Hematopoietic multipotent progenitor cell treated with erythropoietin and hydrocortisone succinate and interleukin-3 and kit ligand, for 8 days (in vitro differentiated cells): ENCODE data around the gene EPHB2.

ENCODE experiments used
- DNase-seq: peaks from one replicate; pipeline ENCODE4 v3.0.0-alpha.2; 2015

Gene EPHB2

DNA sequence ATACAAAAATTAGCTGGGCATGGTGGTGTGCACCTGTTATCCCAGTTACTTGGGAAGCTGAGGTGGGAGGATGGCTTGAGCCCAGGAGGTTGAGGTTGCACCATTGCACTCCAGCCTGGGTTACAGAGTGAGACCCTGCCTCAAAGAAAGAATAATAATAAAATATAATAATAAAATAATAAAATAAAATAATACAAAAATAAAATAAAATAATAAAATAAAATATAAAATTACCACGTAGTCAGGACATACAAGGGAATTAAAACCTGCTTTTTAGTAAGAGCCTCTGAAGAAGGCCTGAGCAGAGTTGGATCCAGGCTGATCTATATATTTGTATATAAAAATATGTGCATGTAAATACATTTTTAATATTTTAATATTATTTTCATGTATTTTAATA is 41.7 kb downstream of the EPHB2 start:
- DNase-seq = no peak

DNA sequence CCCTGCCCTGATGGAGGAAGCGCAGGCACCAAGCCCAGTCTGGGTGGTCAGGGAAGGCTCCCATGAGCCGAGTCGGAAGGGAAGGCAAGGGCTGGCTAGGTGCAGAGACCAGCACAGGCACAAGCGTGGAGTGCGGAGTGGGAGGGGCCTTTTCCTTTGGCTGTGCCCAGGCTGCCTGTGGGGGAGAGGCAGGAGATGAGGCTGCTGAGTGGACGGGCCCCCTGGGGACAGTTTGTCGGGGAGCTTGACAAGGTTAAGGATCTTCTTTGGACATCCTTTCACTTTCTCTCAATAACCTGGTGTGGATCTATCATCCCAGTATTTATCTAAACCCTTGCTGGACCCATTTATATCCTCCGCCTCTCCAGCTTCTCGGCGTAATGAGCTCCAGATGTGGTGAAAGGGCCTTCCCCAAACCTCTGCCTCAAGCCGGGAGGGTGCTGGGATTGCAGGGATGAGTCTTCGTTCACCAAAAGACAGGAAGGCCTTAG is 42.9 kb downstream of the EPHB2 start:
- DNase-seq = no peak

DNA sequence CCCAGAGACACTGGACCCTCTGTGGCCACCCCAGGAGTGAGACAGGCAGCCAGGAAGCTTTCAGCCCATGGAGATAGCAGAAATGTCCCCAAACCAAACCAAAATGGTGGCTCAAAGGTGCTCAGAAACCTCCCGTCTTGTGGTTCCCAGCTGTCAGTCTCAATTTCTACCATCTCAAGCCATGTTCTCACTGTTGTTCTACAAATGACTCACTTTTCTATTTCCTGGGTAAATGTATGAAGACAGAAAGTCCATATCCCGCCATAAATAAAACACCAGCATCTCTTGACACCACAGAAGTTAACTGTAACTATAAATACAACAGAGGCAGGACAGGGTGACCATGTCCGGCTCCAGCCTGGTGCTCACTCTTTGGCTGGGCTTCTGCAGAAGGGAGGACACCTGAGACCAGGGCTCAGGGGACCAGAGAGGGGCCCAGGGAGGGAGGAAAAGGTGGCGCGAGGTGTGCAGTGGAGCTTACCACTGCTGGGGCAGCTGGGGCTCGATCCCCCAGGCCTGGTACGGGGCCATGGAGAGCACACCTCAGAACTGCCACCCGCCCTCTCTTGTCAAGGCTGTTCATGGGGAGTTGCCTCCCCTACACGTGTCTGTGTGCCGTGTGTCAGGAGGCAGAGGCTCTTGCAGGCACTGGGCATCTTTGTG is 43.6 kb downstream of the EPHB2 start:
- DNase-seq = no peak

DNA sequence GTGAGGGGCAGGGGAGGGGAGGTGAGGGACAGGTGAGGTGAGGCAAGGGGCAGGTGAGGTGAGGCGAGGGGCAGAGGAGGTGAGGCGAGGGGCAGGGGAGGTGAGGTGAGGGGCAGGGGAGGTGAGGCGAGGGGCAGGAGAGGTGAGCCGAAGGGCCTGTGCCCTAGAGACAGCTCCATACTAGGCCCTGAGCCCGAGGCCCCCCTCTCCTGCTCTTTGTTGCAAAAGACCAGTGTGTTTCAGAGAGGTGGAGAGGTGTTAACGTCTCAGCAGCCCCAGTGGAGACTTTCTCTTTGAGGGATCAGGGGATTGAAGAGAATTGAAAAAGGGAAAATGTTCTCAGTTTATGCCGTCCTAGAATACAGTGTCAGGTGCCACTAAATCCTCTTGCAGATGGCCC is 44.2 kb downstream of the EPHB2 start:
- DNase-seq = no peak

DNA sequence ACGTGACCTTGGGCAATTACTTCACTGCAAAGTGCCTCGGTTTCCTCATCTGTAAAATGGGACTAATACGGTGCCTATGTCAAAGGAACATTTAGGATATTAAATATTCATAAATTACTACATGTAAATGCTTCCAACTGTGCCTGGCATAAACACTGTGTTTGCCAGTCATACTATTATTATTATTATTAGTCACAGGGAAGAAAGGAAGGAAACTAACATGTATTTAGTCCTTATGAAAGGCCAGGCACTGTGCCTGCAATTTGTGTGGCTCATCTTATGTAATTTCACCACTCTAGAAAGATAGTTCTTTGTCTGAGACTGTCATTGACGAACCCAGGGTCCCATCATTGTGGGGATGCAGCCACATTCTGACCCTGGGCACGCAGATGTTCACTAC is 45.0 kb downstream of the EPHB2 start:
- DNase-seq = no peak

DNA sequence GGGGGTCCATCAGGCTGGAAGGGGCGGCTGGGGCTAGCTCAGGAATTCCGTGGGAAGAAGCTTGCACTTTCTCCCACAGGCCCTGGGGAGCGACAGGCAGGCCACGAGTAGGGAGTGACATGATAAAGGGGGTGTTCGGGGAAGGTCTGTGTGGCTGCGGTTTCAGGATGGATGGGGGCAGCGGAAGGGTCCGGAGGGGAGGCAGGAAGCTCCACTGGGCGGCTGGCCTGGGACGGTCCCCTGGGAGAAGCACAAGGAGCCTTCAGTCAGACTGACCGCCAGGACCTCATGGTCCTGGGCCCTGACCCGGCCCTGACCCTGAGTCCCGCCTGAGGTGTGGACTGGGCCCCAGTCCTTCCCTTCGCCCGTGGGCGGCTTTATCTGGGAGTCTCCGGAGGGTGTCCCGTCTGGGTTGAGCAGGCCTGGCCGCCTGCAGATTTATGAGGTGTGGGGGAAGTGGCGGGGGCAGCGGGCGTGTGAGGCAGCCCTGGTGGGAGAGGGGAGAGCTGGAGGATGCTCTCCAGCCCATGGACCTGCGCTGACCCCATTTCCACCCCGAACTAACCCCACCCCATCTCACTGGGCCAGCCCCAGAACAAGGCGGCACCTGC is 45.6 kb downstream of the EPHB2 start:
- DNase-seq = no peak

DNA sequence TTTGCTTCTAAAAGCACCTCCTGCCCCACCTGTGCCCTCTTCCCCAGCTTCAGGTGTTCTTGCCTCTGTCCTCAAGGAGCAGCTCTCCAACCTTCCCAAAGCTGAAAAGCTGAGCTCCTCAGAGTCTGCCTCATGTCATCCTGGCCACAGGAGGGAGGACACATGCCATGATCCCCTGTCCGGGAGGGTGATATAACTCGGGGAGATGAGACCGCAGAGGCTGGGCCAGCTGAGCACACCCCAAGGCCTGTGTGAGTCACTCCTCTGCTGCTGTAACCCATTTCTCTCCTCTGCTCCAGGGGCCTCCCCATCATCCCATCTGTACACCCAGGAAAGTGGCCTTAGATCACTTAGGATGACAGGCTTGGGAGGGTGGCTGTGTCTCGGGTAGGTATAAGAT is 49.8 kb downstream of the EPHB2 start:
- no peak for DNase-seq

DNA sequence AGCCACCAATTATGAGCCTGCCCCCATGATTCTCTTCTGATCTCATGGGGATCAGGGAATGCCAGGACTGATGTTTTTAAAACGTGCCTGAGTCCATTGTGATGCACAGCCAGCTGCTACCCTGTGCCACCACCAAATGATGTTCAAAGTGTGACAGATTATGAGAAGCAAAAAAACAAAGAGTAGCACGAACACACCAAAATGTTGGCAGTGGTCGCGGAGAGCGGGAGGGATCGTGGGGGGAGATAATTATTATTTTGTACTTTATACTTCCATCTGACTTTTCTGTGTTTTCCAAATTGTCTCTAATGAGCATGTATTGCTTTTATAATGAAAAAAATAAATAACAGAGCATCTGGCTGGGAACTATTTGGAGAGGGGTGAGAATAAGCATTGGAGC is 50.5 kb downstream of the EPHB2 start:
- no peak for DNase-seq

DNA sequence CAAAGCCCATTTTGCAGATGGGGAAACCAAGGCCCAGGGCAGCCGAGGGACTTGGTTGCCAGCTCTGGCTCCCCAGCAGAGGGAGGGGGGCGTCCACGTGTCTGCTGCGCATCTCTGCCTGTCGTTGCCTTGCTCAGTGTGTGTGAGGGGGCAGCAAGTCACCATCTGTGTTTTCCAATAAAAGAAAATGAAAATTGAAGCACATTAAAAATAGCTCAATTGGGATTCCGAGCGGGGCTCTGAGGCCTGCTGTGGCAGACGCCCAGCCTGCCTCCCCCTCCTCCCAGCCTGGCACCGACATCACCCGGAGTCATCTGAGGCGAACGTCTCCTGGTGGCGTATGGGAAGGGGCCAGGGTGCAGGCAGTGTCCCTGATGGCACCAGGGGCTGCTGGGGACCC is 51.2 kb downstream of the EPHB2 start:
- no peak for DNase-seq

DNA sequence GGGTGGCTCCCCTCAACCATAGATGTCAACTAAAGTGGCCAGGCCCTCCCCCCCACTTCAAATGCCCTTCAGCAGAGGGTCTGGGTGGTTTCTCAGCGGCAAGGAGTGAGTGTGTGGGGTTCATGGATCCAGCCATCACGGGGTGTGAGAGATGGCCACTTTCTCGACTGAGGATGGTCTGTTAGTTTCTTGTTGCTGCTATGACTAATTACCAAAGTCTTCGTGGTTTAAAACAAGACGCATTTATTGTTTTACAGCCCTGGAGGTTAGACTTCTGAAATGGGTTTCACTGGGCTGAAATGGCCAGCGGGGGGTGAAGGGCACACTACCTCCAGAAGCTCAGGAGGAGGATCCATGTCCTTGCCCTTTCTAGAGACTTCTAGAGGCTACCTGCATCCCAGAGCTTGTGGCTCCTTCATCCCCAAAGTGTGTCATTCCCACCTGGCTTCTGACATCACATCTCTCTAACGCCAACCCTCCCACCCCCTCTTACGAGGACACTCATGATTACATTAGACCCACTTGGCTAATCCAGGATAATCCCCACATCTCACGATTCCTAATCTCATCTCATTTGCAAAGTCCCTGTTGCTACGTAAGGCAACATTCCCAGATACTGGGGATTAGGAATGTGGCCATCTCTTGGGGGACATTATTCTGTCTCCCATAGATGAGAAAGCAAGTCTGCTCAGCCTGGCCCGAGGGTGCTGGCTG is 53.0 kb downstream of the EPHB2 start:
- no peak for DNase-seq

DNA sequence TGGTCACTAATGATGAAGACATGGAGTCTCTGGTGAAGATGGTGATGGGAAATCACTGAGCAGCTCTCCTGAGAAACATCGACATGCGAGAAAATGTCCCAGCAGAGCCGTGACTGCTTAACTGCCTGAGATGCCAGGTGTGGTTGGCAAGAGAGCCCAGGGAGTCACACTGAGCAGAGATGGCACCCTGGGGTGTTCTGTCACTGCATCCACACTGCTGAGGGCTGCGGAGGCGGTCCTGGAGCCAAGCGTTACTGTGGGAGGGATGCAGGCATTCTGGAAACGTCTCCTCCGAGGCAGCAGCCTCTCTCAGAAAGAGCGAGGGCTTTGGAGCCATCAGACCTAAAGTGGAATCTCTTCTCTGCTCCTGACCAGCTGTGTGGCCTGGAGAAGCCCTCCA is 57.2 kb downstream of the EPHB2 start:
- DNase-seq = no peak

DNA sequence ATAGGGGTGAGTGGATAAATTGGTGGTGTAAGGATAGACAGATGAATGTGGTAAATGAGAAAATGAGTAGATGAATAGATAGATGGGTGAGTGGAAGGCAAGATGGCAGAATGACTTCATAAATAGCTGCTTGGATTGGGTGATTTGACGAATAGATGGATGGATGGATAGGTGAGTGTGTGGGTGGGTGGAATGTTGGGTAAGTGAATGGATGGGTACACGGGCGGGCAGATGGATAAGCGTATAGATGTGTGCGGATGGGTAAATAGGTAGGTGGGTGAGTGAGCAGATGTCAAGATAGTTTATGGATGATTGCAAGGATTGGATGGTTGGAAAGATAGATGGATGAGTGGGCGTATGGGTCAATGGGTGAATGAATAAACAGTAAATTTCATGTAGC is 59.3 kb downstream of the EPHB2 start:
- no peak for DNase-seq

DNA sequence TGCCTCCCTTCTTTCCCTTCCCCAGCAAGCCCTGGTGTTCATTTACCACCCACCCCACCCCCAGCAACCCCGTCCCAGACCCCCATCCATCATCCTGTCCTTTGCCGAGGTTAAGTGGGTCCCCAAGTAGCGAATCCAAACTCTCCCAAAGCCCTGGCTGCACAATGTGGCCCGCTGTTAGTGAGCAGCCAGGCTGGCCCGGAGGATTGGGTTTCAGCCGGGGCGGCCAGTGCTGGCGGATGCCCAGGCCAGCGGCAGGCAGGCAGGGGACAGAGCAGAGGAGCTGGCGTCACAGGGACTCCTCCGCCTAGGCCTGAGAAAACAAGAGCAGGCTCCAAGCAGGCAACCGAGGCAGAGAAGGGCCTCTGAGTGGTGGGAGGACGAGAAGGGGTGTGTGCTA is 61.4 kb downstream of the EPHB2 start:
- DNase-seq = no peak

DNA sequence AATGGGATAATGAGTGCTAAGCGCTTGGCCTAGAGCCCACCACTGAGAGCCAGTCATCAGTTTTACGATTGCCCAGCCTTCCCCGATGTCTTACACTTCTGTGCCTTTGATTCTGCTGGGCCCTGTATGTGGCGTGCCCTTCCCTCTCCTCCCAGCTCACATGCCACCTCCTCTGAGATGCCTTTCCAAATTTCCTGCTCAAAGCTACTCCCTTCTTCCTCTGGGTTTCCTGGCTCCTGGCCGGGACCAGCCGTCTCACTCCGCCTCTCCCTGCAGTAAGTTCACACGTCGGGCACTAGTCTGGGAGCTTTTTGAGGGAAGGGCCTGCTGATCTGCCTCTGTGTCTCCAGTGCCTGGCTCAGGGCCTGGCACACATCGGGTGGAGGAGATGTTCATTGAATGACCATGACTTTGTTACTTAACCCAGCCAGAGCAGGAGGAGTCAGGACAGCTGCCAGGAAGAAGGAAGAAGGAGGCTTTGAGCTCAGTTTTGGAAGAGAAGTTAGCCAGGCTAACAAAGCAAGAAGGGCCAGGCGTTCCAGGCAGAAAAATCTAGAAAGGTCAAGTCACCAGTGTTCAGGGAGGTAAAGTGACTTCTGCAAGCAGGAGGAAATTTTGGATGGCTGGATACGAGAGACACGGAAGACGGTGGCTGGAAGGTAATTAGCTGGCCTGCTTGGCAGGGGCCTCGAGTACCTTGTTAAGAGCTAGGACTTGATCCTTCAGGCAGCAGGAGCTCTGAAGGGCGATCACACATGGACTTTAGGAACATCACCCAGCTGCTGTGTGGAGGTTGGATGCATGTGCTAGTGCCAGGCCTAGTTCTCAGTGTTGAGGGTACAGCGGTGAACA is 63.6 kb downstream of the EPHB2 start:
- no peak for DNase-seq

DNA sequence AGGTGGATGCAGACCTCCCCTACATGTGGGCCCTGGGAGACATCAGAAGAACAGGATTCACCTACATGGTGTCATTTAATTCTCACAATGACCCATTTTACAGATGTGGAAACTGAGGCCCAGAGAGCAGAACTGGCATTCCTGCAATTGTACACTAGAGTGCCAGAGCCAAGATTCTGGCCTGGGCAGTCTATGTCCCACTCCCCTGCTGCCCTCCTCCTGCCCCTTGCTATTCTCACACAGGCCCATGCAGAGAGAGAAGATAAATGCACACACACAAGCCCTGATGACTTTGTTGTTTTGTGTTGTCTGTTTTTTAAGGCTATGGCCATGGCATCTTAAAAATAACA is 64.2 kb downstream of the EPHB2 start:
- DNase-seq = no peak

DNA sequence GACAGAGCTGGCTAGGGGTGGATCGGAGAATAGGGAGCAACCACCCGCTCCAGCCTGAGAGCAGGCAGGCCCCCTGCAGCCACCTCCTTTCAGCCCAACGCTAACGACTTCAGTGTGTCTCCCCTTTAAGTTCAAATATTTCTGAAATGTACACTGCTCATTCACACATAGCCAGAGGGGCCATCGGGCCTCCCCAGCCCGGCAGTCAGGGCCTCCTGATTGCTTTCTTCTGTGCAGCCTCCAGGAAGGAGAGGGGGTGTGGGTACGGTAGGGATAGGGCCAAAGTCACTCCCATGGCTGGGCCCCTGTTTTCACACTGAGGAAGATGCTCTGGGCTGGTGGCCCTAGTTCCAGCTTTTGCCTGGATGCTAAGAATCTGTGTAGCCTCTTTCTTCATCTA is 64.8 kb downstream of the EPHB2 start:
- DNase-seq = no peak

DNA sequence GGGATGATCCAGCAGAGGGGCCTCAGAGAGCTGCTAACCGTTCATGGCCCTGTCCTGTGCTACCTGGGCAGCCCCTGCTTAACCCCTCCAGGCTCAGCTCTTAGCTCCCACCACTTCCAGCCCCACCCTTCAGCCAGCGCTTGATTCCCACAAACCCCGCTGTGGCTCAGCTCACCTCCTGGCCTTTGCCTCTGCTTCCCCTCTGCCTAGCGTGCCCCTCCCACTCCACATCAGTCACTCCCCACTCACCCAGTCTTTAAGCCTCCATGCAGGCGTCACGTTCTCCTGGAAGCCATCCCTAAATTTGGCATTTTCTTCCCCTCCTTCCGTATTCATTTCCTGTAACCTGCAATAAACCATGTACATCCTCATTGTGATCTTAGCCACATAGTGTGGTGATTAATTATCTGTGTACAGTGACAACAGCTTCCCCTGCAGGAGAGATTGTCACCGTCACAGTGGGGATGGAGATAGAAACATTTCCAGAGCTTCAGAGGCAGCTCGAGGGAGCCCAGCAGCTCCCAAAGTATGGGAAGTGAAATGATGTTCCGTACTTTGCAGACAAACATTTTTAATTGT is 65.5 kb downstream of the EPHB2 start:
- DNase-seq = no peak

DNA sequence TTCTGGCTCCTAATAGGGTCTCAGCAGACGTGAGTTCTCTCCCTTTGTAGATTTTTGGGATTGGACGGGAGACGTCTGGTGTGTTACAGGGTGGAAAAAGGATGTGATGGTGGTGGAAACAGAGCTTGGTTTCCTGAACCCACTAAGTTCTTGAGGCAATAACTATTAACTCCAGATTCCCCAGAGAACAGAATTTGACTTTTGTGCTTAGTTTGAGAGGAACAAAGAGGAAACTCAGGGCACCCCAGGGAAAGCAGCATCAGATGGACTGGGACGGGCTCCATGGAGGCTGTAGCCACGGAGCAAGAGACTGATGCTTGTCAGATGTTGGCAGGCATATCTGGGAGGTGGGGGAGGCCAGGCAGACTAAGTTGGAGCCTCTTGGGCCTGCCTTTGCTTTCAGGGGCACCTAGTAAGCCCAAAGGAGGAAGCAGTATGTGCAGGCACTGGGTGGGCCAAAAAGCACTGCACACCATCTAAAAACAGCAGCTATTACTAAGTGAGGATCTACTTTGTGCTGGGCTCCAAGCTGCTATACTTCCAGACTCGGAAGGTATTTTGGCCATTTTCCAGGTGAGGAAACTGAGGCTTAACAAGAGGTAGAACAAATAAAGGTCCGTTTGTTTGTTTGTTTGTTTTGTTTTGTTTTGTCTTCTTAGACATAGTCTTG is 66.9 kb downstream of the EPHB2 start:
- no peak for DNase-seq

DNA sequence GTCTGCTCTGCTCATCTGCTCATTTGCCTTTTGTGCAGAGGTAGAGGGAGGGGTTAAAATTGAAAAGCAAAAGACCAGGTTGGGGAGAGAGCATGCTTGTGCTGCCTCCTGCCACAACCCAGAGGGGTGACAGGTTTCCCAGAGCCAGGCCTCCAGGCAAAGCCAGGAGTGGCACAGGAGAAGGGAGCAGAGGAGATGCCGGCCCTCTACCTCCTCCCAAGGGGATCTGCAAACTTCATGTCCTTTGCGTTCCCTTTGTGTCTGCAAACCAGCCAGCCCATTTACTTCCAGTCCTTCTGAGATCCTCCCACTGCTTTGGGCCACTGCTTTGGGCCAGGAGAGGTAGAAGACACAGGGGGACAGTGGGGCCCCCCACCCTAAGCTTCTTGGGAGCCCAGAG is 67.8 kb downstream of the EPHB2 start:
- no peak for DNase-seq

DNA sequence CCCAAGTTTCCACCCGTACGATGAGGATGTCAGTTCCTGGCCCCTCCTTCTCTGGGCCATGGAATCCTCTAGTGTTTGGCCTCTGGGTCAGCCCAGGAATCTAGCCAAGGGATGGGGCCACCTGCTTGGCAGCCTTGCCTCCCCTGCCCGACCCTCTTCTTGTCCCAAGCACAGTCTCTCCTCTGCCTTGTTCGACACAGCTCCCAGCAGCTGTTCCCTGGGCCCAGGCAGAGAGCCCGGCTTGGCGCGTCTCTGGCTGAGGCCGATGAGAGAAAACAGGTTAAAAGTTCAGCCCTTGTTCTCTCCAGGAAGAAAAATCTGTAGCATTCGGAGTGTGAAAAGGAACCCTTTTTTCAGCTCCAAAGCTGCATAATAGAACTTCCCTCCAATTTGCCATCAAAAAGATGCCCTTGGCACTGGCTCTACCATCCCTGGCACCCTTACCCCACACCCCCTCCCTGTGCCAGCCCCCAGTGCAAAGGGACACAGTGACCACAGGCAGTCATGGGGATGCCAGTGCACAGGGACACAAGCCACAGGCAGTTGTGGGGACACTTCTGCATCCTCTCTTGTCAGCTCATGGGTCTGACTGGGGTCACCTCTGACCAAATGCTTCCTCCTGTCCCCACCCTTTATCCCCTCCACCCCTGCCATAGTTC is 68.4 kb downstream of the EPHB2 start:
- DNase-seq = no peak

DNA sequence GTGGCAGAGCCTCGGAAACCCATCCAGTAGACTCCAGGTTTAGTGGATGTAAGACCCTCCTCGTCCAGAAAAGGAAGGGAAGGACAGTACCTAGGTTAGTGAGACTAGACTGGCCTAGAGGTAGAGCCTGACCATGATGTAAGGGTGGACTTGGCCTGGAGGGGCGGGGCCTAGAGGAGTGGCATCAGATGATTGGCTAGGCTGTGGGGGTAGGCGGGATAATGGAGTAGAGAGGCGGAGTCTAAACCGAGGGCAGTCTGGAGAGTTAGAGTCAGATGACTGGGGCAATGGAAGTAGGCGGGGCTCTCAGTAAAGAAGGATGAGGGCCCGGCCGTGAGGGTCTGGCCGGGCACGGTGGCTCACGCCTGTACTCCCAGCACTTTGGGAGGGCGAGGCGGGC is 70.1 kb downstream of the EPHB2 start:
- peak; percentile 6 for DNase-seq

DNA sequence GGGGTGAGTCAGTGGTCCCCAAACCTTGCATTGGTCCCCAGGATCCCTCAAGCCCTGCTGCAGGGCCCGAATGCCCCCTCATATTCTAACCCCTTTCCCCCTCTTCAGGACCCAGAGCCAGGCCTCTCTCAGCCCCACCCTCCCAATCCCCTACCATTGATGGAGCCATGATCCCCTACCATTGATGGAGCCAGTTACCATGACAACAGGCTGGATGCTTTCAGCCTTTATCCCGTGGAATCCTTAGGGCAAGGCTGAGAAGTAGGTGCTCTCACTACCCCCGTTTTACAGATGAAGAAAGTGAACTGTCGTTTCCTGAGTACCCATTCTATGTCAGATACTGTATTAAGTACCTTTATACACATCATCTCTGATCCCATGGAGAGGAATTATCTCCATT is 70.8 kb downstream of the EPHB2 start:
- no peak for DNase-seq
